Measurements from ENCODE around the gene PLD1.
"Not testable (repeated sequence)": the region's sequence is repeated elsewhere in the genome, so short reads cannot be mapped to it uniquely, and the experiment has no call there.

The PLD1 gene

DNA sequence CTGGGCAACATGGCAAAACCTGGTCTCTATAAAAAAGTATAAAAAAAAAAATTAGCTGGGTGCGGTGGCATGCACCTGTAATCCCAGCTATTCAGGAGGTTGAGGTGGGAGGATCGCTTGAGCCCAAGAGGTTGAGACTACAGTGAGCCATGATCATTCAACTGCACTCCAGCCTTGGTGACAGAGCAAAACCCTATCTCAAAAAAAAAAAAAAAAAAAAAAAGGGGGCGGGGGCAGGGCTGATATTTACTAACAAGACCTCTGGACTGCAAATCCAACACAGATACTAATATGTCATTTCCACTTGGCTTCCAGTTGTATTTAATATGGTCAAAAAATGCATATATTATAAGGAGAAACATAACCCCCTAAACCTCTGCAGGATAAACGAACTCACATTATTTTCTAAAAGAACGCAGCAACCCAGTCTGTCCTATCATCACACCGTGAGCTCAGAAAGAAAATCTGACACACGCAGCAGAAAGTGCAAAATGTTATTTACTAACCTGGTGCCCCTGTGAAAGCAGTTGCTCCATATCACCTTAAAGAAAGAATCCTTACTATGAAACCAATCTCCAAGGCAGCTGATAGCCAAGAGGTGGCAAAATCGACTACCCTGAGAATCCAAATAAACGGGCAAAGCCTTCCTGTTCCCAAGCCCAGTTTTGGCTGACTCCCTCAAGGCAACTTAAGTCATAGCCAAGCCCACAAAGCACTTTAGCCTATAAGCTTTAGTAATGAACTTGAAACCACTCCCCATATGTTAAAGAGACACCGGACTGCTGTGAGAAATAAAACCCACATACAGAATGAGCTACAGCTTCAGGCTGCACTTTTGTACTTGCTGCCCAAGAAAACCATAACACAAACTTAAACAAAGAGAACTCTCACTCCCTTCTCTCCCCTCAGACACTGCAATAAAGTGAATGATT lies 39.3 kb downstream of the PLD1 start:
- peak; percentile 91 to 93 for DNase-seq

DNA sequence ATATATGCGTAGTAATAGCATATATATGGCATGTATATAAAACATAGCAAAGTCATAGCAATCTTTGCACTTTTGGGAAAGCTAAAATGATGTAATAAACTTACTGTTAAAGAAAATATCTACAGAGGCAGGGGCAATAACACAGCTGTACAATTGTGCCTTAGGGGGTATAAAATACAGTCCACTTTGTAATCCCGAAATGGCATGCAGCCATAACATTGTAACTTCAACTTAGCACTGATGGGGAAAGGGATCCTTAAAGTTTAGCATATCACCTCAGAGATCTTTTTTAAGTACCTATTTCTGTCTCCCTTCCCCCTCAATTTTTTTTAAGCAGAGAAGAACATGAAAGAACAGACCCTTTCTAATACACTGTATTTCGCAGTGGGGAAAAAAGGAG lies 40.8 kb downstream of the PLD1 start:
- no peak for DNase-seq

DNA sequence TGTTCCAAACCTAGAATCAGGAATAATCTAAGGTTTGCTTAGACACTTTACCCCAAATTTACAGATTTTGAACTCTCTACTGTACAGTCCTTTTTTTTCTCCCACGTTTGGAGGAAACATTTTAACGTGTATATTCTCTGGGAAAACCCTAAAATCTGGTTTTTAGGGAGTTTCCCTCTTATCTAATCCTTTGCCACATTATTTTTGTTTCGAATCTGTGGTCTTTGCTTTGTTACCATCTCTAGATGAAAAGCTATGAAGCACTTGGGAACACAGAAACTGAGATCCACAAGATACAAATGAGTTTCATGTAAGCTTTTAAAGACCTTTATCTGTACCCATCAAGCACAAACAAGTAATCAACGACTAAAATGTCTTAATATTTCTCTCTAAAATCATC lies 41.3 kb downstream of the PLD1 start:
- DNase-seq = no peak

DNA sequence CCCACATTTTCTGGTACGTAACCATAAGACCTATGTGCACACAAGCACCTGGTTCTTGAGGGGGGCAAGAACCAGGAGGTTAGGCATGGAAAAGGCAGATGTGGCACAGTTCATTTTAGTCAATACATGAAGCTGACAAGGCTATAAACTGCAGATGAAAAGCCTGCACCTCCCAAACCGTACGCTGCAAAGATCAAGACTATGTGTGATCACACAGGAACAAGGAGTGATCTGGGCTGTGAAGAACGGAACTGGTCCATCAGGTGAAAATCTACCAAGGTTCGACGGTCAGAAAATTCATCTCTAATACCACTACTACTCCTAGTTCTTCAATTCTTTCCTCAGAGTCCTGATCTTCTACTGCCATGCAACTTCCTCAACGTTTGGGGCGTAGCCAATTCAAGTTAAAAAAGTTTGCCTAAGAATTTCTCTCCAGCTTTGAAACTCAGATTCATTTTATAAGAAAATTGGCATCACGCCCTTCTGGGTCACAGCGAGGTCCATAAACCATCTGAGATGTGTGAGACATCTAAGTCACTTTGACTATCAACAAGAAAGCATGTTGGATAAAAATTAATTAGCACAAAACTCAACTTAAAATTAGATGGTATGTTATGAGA lies 41.9 kb downstream of the PLD1 start:
- peak in 1 of 2 experiments; percentile 28 for DNase-seq

DNA sequence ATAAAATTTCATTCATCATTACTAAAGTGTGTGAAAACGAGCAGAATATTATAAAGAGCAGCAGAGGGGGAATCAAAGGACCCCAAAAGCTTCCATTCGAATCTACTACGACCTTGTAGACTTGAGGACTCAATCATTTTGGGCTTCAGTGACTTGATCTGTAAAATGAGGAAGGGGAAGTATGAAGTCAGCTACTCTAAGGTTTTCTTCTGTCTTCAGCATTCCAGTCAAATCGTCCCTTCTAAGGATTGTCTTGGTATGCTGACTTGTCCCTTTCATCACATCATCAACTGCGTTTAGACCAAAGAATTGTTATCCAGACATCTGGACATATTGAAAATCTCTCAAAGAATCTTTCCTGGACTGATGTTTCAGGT lies 44.8 kb downstream of the PLD1 start:
- peak; percentile 29 to 48 for DNase-seq

DNA sequence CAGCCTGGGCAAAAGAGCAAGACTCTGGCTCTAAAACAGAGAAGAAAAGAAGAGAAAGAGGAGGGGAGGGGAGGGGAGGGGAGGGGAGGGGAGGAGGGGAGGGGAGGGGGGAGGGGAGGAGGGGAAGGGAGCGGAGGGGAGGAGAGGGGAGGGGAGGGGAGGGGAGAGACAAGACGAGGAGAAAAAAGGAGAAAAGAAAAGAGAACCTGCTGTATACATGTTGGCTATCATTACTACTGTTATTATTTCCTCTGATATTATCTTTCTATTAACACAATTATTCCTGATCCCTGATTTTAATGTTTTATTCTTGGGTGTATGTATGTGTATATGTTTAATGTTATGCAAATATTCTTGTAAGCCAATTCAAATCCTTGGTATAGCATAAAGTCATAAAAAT lies 46.9 kb downstream of the PLD1 start:
- DNase-seq = no peak

DNA sequence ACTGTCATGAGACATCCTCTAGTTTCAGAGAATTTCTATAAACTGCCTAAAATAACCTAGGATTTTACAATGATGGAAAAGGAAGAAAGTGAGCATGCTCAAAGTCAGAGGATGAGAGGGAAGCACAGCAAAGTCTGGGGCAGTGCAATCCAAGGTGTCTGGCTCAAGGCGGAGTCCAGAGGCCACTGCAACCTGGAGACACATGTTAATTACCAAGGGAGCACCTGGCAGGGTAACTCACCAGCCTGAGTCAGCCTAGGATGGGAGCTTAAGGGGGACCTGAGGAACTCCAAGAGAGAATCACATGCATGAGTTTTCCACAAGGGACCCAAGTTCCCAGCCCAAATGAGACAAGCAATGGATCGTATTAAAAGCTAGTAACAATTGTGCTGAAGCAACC lies 49.8 kb downstream of the PLD1 start:
- DNase-seq = no peak

DNA sequence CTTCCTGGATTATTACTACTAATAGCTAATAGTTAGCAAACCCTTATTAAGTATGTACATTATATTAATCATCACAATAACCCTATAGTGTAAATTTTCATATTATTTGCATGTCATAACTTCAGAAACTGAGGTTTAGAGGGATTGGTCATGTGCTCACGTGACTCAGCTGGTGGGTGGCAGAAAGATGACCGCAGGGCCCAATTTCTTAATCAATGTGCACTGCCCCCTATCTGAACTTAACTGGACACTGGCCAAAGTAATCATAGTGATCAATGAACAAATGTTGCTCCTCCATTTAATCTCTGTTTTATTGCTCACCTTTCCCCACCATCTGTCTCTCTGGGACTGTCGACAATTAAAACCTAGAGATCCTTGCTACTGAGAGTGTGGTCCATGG lies 52.2 kb downstream of the PLD1 start:
- no peak for DNase-seq

DNA sequence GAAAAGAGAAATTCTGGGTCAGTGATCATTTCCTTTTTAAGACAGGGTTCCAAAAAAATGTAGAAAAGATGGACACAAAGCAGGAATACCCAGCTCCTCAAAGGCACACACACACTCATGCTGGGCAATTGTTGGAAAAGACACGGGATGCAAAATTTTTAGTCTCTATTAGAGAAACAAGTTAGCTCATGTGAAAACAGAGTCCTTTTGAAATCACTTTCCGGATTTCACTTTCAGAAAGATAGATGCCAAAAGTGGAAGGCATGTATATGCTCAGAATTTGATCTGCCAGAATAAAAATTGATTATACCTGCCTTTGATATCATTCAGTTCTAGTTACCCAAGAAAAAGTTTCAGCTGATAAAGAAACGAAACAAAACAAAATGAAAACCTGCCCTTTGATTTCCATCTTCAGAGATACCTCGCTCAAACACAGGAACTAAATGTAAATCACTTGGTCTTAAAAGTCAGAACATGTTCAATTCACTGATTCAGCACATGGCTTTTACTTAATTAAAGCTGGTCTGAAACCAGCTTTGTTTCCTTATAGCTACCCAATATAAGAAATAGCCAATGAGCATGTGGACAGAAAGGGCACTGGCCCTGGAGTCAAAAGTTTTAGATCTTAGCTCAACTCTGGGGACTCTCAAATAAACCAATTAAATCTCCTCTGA lies 52.8 kb downstream of the PLD1 start:
- DNase-seq = no peak

DNA sequence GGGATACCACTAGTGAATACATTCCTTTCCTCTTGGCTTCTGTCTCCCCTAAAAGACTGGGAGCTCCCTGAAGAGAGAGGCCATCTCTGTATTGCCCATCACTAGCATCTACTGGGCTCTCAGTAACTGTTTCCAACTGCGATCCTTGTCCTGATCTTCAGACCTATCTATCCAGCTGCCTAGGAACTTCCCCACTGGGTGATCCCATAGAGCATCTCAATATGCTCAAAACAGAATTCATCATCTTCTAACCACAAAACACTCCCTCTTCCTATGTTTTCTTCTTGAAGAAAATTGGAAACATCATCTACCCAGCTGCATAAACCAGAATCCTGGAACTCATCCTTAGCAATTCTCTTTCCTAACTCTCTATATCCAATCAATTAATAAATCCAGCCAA lies 54.6 kb downstream of the PLD1 start:
- no peak for DNase-seq

DNA sequence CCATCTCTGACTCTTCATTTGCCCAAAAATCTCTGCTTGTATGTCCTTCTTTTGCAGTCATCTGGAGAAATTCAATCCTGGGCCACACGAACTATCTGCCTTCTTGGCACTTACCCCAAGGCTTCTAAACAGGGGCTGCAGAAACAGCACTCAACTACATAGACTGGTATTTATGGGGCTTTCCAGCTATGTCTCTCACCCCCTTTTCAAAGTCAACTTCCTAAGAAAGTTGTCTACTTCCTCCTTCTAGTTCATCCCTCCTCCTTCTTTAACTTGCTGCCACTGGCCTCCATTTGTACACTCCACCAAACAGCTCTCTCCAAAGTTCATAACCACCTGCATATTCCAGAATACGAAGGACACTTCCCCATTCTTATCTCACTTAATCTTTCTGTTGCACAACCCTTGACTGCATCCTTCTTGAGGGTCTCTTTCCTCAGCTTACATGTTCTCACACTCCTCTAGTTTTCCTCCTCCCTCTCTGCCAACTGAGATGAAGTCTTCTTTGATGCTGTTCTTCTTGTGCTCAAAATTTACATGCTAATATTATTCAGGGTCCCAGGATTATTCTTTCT lies 55.2 kb downstream of the PLD1 start:
- peak; percentile 46 to 65 for DNase-seq

DNA sequence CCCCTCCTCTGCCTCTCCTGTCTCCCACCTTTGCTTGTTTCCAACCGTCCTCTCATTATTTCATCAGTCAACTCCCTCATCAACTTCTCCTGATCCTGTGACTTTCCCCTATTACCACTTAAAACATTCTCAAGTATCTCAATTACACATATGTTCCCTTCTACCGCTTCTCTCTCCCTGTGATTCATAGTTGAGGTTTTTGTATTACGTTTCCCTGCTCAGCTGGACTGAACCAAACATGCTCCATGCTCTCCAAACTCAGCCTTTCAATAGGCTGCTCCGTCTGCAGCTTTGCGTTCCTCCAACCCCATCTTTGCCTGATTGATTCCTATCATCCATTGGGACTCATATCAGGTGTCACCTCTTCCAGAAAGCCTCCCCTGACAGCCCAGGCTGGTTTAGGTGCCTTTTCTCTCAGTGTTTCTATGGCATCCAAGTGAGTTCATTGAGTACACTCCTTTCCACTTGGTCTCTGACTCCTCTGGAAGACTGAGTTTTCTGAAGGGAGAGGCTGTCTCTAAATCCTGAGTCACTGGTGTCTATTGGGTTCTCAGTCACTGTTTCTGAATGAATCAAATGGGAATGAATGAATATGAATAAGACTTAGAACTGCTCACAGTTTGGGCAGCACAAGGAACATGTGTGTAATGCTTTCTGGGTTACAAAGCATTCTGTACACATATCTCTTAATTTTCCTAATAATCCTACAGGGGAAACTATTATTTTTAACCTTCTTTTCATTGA lies 56.4 kb downstream of the PLD1 start:
- no peak for DNase-seq

DNA sequence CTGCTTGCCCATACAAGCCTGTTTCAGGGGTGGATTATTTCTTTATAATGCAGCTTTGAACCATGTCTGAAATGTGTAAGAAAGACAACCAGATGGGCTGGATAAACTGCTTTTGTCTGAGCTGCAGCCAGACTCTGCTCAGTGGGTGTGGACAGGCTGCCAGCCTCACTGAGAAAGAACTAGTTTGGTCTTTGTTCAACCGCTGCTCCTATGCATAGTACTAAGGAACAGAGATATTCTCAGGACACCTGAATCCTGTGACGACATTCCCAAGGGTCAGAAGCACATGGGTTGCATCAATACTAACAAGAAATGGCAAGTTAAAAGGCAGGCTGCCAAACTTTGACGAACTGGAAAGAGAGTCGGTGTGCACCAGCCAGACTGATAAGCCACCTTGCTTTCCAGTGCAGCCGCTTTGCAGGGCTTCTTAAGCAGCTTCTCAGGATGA lies 57.2 kb downstream of the PLD1 start:
- DNase-seq = no peak

DNA sequence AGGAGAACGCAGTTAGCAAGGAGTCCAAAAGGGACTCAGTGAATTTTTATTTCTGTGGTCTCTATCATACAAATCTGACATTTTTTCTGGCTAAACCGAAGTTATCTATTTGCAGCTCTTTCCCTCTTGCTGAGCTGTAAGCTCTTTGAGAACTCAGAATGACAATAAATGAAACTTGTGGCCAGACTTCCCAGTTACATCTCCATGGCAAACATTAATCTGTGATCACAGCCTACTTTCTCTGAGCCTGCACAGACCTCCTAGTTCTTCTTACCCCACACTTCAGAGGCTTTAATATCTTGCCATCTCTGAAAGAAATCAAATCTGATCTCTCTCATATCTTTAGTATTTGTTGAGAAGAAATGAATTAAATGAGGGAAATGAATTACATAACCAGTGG lies 58.0 kb downstream of the PLD1 start:
- no peak for DNase-seq

DNA sequence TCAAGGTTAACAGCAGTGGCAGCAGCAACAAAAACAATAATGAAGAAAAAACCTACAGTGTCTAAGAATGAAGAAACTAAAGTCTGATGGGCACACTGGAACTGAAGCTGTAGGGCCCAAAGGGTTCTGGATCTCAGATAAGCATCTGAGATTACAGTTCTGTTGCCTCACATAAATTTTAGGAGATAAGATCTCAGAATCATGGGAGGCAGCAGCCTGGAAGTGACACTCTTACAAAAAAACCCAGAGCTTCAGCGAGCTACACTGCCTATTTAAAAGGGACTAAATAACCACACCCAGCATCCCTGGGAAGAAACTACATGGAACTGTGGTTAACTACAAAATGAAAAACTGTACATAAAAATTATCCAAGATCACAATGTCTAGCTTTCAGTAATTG lies 61.2 kb downstream of the PLD1 start:
- DNase-seq = no peak

DNA sequence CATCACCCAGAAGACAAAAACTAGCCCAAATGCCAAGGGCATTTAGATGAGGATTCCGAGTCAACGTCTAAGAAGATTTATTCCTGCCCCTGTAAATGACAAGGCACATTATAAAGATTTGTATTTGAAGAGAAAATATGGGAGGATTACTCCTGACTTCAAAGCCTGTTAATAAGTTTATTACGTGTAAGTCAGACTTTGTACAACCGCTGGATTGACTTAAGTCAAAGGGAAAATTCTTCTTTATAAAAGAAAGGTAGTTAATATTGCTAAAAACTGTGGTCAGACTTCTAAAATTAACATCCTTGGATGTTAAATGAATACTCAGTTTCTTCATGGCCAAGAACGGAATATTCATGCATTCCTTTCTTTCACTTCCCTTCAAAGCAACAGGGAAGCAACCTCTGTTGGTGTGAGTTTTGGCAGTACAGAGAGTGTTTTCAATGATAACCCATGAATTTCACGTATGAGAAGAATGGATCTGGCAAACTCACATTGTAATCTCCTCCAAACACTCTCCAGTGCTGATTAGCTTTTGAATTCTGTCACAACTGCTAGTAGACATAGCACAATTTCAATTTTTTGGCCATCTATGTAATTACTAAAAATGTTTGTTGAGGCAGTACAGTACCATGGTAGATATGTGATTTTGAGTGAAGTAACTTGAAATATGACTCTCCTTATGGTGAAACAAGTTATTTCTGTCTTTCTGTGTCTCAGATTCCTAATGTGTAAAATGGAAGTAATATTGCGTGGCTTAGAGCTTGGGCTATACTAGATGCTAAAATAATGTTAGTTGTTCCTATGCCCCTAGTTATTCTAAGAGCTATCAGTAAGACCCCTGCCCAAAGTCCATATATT lies 62.0 kb downstream of the PLD1 start:
- no peak for DNase-seq

DNA sequence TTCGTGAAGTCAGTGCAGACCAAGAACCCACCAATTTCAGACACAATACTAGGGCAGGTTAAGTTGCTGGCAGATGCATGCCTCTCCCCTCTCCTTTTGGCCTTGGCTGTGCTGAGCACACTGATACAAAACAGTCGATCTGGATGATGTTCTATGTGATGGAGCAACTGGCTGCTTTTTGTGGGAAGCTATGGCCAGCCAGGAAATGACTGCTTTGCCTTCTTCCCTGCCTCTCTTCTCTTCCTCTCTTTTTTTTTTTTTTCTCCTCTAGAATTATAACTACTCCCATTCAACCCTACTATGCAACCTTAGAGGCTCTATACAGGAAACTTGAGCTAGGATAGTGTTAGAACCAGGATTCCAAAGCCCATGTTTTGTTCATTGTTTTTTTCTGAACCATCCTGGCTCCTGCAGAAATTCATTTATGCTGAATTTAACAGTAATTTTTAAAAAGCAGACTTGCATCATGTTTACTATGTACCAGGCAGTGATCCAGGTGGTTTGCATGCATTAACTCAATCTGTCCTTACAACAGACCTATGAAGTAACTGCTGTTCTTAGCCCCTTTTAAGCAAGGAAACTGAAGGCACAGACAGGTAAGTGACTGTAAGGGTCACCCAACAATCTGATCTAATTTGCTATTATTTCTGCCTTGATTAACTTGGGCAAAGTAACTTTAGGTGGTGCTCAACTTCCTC lies 62.9 kb downstream of the PLD1 start:
- no peak for DNase-seq

DNA sequence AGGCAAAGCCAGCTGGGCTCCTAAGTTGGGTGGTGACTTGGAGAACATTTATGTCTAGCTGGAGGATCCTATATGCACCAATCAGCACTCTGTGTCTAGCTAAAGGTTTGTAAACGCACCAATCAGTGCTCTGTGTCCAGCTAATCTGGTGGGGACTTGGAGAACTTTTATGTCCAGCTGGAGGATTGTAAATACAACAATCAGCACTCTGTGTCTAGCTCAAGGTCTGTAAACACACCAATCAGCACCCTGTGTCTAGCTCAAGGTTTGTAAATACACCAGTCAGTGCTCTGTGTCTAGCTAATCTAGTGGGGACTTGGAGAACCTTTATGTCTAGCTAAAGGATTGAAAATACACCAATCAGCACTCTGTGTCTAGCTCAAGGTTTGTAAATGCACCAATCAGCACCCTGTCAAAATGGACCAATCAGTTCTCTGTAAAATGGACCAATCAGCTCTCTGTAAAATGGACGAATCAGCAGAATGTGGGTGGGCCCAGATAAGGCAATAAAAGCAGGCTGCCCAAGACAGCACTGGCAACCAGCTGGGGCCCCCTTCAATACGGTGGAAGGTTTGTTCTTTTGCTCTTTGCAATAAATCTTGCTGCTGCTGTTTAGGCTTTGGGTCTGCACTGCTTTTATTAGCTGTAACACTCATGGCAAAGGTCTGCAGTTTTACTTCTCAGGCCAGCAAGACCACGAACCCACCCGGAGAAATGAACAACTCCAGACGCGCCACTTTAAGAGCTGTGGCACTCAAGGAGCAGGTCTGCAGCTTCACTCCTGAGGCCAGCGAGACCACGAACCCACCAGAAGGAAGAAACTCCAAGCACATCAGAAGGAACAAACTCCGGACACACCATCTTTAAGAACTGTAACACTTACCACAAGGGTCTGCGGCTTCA lies 63.7 kb downstream of the PLD1 start:
- DNase-seq = not testable (repeated sequence)

DNA sequence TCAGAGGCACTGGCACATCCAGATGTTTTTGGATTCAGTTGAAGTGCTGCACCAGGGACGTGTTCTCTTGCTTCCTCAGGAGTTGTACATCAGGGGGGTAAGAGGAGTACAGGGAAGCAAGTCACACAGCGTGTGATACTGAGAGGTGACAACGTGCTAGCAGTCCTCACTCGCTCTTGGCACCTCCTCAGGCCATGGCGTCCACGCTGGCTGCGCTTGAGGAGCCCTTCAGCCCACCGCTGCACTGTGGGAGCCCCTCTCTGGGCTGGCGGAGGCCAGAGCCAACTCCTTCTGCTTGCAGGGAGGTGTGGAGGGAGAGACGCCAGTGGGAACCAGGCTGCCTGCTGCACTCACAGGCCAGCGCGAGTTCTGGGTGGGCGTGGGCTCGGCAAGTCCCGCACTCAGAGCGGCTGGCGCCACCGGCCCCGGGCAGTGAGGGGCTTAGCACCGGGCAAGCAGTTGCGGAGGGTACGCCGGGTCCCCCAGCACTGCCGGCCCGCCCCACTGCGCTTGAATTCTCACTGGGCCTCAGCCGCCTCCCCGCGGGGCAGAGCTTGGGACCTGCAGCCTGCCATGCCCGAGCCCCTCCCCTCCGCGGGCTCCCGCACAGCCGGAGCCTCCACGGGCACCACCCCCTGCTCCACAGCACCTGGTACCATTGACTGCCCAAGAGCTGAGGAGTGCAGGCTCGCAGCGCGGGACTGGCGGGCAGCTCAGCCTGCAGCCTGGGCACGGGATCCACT lies 64.5 kb downstream of the PLD1 start:
- DNase-seq = no peak
